Spinal cord (tissue), 10 donors: Measurements from ENCODE around the gene PIGC. TPM values are rescaled to one million over a fixed set of nuclear protein-coding genes. Genes with fewer than 3 reads are reported as not detected.

Source experiments
- DNase-seq, 6 donors: peaks; one replicate each; pipeline versions ENCODE4 v3.0.0 to v3.0.0-alpha.2; 2013 to 2015; ENCODE audit warnings: low spot score in 6 of 6, low read depth in 4 of 6
- H3K27ac ChIP-seq: one replicate; pipeline ENCODE4 v1.5.1; 2013; ENCODE audit warnings: low read depth, low read length, control low read depth
- H3K27me3 ChIP-seq: one replicate; pipeline ENCODE4 v1.6.1; 2013; ENCODE audit warnings: low read length; ENCODE audit not compliant: control insufficient read depth, insufficient read depth
- H3K36me3 ChIP-seq: one replicate; pipeline ENCODE4 v1.6.1; 2013; ENCODE audit warnings: low read length; ENCODE audit not compliant: control insufficient read depth, insufficient read depth
- H3K4me1 ChIP-seq: one replicate; pipeline ENCODE4 v1.6.1; 2013; ENCODE audit warnings: low read length; ENCODE audit not compliant: control insufficient read depth, insufficient read depth
- H3K4me3 ChIP-seq: one replicate; pipeline ENCODE4 v1.5.1; 2013; ENCODE audit warnings: low read depth, low read length, control low read depth
- H3K9me3 ChIP-seq: one replicate; pipeline ENCODE4 v1.6.1; 2013; ENCODE audit warnings: low read length; ENCODE audit not compliant: control insufficient read depth, insufficient read depth
- WGBS: methylation state at CpG from one replicate; pipeline ENCODE4 v1.1.5; 2013; ENCODE audit warnings: missing lambda C conversion rate; ENCODE audit not compliant: insufficient coverage; 5-methylcytosine and 5-hydroxymethylcytosine counted together
- polyA plus RNA-seq, 2 donors: library from polyadenylated mRNA; unstranded; fragments of 120-200 nt; gene quantifications; one replicate each; pipeline ENCODE4 v1.2.1, GENCODE V29; 2013; ENCODE audit not compliant: insufficient read length in 2 of 2
- total RNA-seq, 2 donors: library from RNA; depleted of rRNA in 1 of 2; stranded (reverse); fragments of 120-200 nt in 1 of 2; fragments of >200 nt in 1 of 2; gene quantifications; one replicate each; pipeline versions ENCODE4 v1.2.3 to v1.2.4, GENCODE V29; 2013 to 2014
- donor health status: healthy.

Gene PIGC
- total and polyA plus RNA-seq, 4 donors = 32.8 to 43.6 (median 37.1) TPM

DNA sequence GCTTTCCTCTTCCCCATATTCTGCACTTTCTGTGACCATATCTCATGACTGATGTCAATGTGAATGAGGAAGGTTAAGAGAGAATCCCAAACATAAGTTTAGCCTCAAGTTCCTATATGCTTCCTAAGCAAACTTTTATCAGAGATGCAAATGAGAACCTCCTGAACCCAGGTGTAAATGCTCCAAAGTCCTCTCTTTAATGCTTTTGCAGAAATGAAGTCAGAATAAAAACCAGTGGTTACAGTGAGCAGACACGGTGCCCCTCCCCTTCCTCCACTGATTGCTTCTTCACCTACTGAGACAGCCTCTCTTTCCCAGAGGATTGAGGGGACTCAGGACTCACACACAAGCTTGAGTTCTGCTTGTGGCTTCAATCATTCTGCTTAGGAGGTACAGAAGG, 11.6 kb upstream of the PIGC start:
- 100% methylated on average over 1 of the region's 1 CpG for WGBS
- Histone ChIP-seq H3K4me1 (no peaks in the 10 kb centered on the region), H3K36me3 (no peaks in the 10 kb centered on the region), H3K9me3 (no peaks in the 10 kb centered on the region), H3K27ac (no peak overlapping the region), H3K4me3 (no peak overlapping the region), H3K27me3 (no peaks in the 10 kb centered on the region)
- DNase-seq = no peak

DNA sequence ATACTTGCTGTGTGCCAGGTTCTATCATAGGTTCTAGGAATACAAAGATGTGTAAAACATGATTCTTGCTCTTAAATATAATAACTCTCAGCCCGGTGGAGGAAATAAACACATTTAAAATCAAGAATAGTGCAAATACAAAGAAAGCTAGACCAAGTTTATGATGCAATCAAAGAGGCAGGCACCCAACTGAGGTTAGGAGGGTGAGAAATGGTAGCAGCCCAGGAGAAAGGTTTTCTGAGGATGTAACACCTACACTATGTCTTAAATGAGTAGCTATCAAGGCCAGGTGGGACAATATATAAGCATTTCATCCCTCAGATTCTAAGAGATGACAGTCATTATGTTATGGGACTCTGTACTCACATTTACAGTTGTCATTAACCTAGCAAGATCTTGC, 9.7 kb upstream of the PIGC start:
- Histone ChIP-seq H3K4me3 (no peak overlapping the region), H3K4me1 (peaks cover 5% of the 10 kb centered on the region), H3K27me3 (no peaks in the 10 kb centered on the region), H3K36me3 (no peaks in the 10 kb centered on the region), H3K27ac (no peak overlapping the region), H3K9me3 (no peaks in the 10 kb centered on the region)
- DNase-seq = no peak
- WGBS = no CpG with 5 or more reads among the region's 1 CpG

DNA sequence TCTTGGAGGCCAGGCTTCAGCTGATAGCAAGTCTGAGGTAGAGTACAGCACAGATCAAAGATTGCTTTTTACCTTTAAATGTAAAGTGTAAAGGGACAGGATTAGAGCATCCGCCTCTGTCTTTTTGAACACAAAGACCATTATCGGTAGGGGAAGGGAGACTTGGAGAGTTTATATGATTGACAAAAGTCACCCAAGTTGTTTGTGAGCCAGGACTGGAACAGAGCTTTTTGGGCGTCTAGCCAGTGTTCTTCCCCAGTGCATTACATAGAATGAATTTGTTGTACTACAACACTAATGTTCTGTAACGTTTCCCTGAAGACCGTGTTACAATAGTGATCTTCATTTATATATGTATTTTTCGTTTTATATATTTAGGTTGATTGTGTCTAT, 9.3 kb upstream of the PIGC start:
- H3K27ac ChIP-seq = no peak overlapping the region
- no peaks in the 10 kb centered on the region for H3K9me3 ChIP-seq
- H3K27me3 ChIP-seq = no peaks in the 10 kb centered on the region
- peaks cover 5% of the 10 kb centered on the region for H3K4me1 ChIP-seq
- H3K4me3 ChIP-seq = no peak overlapping the region
- no peaks in the 10 kb centered on the region for H3K36me3 ChIP-seq
- DNase-seq = no peak
- WGBS = no CpG with 5 or more reads among the region's 6 CpGs

DNA sequence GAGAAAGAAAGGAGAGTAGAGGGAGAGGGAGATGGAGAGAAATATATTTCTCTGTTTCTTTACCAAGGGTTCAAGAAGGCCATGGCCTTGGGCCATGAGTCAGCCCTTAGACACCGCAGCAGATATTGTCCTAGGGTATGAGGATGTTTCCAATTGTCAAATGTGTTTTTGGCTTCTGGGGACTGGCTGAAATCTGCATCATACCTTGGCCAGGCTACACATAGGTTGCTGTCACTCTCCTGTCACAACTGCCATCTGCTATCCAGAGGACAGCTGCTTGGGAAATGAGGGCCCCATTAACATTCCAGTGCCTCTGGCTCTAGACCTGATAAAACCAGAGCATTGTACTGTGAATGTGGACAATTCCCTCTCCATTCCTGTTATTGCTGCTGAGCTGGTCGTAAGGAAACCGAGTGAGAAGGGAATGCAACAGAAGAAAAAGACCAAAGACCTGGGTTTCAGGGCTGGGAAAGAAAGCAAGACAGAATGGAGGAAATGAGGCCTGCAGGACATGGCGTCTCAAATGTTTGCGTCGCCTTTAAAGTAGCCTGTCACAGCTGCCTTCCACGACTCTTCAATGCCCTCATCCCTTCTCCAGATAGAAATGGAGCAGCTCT, 8.8 kb upstream of the PIGC start:
- Histone ChIP-seq H3K36me3 (no peaks in the 10 kb centered on the region), H3K27me3 (no peaks in the 10 kb centered on the region), H3K4me1 (peaks cover 5% of the 10 kb centered on the region), H3K9me3 (no peaks in the 10 kb centered on the region), H3K27ac (no peak overlapping the region), H3K4me3 (no peak overlapping the region)
- 58% methylated on average over 5 of the region's 7 CpGs for WGBS
- no peak for DNase-seq

DNA sequence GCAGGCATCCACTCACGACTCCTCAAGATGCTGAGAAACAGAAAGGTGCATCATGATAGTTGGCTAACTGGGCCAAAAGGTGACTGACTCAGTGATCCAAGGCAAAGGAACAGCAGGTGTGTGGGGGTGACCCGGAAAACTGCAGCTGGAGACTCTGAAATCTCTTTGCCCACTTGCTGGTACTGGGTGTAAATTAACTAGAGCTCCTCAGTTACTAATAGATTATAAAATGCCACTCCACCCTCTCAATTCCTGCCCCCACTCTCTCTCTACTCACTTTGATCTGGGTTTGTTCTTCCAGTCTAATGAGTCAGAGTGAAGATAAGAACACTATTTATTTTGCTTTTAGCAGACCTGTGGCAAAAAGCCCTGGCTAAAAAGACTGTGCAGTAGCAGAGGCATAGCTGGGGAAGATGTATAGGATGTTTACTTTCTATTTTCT, 7.2 kb upstream of the PIGC start:
- no peak for DNase-seq
- Histone ChIP-seq H3K27me3 (no peaks in the 10 kb centered on the region), H3K36me3 (no peaks in the 10 kb centered on the region), H3K4me3 (no peak overlapping the region), H3K4me1 (peaks cover 5% of the 10 kb centered on the region), H3K9me3 (no peaks in the 10 kb centered on the region), H3K27ac (no peak overlapping the region)
- WGBS = no CpG with 5 or more reads among the region's 2 CpGs

DNA sequence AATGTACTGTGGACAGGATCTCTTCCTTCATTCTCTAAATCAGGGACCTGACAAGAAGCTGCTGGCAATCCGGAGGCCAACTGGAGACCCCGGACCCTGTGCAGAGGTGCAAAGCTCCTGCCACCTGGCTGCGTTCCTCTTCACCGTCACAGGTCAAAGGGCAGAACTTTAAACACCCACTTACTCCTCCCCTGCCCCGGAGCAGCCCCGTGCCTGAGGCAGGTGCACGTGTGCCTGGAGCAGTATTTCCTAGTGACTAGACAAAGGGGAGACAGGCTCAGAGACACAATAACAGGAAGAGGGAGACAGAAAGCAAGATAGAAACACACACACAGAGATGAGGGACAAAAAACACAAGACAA, 6.6 kb upstream of the PIGC start:
- no peaks in the 10 kb centered on the region for H3K36me3 ChIP-seq
- no peaks in the 10 kb centered on the region for H3K27me3 ChIP-seq
- H3K9me3 ChIP-seq = no peaks in the 10 kb centered on the region
- H3K4me1 ChIP-seq = peaks cover 5% of the 10 kb centered on the region
- 59% methylated on average over 4 of the region's 7 CpGs for WGBS
- H3K27ac ChIP-seq = no peak overlapping the region
- no peak overlapping the region for H3K4me3 ChIP-seq
- no peak for DNase-seq

DNA sequence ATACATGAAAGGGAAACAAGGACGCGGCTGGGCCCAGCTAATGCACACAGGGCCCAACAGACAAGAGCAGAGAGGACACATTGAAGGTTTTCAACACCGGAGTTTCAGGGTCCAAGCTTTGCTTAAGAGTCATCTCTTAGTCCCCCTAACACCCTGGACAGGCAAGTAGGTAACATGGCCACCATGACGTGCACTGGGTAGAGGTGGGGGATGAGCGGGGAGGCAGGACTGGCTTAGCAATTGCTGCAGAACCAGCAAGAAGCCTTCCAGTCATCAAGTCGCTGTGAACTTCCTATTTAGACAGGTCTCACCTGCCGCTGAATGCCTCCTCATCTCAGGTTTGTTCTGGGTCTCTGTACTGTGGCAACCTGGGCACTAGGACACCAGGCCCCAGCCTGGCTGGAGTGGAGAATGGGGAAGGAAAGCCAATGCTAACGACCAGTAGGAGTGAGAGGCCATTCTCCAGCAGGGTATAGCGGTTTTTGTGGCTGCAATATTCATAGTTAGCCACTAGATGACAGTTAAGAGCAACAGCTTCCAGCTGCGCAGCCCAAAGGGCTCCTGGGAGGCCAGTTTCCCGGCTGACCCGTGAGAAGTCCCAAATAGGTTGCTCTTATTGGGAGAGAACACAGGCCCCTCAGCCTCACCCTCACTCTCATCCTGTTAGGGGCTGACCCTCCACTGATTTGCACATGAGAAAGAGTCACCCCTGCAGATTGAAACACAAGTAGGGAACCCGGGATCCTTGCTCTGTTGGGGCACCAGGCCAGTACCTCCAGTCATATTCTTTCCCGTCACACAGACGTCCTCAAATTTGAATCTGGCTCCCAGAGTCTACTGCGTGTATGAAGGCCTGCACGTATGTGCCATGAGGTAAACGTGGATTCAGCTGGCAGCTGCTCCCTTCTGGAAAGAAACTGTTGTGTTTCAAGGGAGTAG, 6.0 kb upstream of the PIGC start:
- Histone ChIP-seq H3K27ac (no peak overlapping the region), H3K27me3 (no peaks in the 10 kb centered on the region), H3K4me1 (peaks cover 5% of the 10 kb centered on the region), H3K36me3 (no peaks in the 10 kb centered on the region), H3K9me3 (no peaks in the 10 kb centered on the region), H3K4me3 (no peak overlapping the region)
- peak in 2 of 6 donors; percentile 47 to 48 for DNase-seq
- 59% methylated on average over 15 of the region's 18 CpGs for WGBS

DNA sequence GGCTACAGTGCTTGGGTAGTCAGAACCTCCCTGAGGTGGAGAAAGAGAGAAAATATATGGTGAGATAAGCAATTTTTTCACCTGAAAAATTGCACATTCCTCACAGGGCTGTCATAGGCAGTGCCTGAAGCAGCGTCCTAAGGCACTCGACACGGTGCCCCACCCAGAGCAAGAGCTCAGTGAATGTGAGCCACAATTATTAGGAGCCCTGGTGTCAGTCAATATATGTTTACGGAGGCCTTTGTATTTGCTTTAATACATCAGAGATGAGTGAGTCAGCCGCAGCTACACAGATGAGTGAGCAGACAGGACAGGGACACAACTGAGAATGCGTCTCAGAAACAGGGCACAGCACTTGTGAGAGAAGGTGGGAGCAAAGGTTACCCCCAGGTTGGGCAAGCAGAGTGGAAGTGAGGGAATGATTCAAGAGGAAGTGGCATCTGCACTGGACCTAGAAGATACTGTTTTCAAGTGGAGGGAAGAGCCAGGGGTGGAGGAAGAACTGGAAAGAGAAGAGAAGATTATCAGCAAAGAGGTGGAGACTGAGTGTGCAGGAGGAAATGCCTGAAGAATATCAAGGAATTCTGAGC, 5.2 kb upstream of the PIGC start:
- Histone ChIP-seq H3K9me3 (no peaks in the 10 kb centered on the region), H3K4me3 (no peak overlapping the region), H3K27ac (no peak overlapping the region), H3K36me3 (no peaks in the 10 kb centered on the region), H3K4me1 (peaks cover 7% of the 10 kb centered on the region), H3K27me3 (no peaks in the 10 kb centered on the region)
- 83% methylated on average over 6 of the region's 6 CpGs for WGBS
- DNase-seq = no peak

DNA sequence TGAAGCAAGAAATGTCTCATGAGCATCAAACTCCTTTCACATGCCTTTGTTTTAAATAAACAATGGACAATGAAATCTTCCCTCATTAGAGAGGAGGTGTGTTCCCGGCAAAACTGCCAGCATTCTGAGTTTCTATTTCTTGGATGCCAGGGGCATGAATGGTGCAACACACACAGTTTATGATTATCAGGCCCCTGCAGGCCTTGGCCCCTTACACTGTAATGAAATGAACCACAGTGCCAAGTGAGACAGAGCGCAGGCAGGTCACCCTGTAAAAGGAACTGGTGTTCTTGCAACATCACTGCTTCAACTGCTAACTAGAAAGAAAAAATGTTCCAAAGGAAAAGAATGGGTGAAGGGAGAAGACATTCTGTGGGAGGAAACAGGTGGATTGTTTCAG, 3.8 kb upstream of the PIGC start:
- no peak for DNase-seq
- Histone ChIP-seq H3K9me3 (no peaks in the 10 kb centered on the region), H3K4me1 (peaks cover 8% of the 10 kb centered on the region), H3K36me3 (no peaks in the 10 kb centered on the region), H3K27ac (no peak overlapping the region), H3K27me3 (no peaks in the 10 kb centered on the region), H3K4me3 (no peak overlapping the region)
- WGBS = 100% methylated on average over 2 of the region's 2 CpGs
